Peyer's patch (tissue), 4 donors: ENCODE results near the gene GLDN.

ENCODE experiments used
- CTCF ChIP-seq, 6 experiments: fragments of 450-650 bp in 4 of 6; fragments of 200-600 bp in 2 of 6; sonication (generic) in 1 of 6; IDR thresholded peaks; one replicate each; pipeline ENCODE4 v1.5.1; 2017 to 2019; ENCODE audit warnings: antibody characterized with exemption in 6 of 6, mild to moderate bottlenecking in 3 of 6, moderate library complexity in 1 of 6
- POLR2A ChIP-seq, 2 donors: fragments of 450-650 bp; IDR thresholded peaks; one replicate each; pipeline ENCODE4 v1.5.1; 2017; ENCODE audit warnings: antibody characterized with exemption in 2 of 2, mild to moderate bottlenecking in 2 of 2, moderate library complexity in 2 of 2

DNA sequence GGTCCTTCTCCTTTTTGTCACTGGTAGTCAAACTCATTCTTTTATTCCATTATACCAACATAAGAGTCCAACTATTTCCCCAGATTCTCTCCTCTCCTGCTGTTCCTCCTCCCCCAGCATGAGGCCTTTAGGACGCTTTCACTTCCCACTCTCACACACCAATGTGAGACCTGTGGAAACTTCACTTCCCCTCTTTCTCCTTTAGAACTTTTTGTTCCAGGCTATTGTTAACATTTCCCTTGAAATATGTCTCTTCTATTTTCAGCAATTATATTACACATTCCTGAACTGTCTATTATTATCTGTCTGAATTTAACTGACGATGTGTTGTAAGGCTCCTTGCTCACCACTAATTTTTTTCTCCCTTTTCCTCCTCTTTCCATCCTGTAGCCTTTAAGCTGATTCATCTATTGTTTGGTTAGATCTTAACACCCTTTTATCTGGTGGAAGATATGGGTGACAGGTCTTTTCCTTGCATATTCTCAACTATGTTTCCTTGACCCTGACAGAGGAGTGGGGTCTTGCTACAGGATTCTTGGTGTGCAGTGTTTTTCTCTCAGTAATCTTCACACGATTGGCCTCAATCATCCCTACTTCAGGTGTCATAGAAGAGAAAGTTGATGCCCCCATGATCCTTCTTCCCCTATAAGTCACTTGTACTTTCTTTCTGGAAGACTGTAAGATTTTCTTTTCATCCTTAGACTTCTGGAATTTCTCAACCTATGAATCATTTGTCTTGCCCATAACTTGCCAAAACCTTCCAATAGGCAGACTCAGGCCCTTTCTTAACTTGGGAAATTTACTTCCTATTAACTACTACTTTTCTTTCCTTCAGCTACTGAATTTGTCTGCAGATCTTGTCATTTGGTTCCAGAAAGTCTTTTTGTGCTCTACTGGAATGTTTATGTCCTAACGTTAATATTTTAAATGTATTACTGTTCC lies 9.0 kb upstream of the GLDN start:
- no peak for TF ChIP-seq CTCF (IDR thresholded peaks at IDR 0.05)
- TF ChIP-seq POLR2A (IDR thresholded peaks at IDR 0.05) = no peak
